ENCODE measurements around the gene FOXP1. TPM values are rescaled to one million over a fixed set of nuclear protein-coding genes. Genes with fewer than 3 reads are reported as not detected.

FOXP1 gene
- total RNA-seq, 1 donor from 2014 or later: 128 TPM

DNA sequence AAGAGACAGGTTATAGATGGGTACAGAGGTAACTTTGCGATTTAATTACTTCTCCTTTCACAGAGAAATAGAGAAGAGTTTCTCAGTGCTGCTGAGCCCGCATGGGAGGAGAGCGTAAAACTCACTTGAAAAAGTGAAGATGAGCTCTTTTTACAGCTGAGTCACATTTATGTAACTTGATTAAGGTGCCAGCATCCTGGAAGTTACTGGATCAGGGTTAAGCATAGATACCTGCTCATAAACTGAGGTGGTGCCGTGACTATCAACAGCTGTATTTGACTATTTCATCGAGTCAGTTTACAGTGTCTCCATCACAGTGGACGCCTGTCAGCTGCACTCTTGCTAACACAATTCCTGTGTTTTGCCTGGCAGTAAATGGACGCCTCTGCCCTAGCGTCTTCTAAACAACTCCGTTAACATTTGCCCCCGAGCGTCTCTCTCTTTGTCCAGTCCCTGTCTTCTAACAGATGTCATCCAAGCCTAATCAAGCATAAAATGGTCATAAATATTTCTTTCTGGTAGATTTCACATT is 414.6 kb downstream of the FOXP1 start:
- Histone ChIP-seq H3K9me3 (no peaks in the 10 kb centered on the region), H3K4me1 (no peaks in the 10 kb centered on the region), H3K4me3 (no peak overlapping the region), H3K27ac (no peak overlapping the region), H3K36me3 (no peaks in the 10 kb centered on the region), H3K27me3 (no peaks in the 10 kb centered on the region)
- no peak for DNase-seq (ENCODE audit: extremely low spot score in 2 of 2)
- no peak for TF ChIP-seq POLR2AphosphoS5 (IDR thresholded peaks at IDR 0.05; ENCODE audit: insufficient read depth in 1 of 2, low read depth in 1 of 2)
- TF ChIP-seq, protein P1, sequence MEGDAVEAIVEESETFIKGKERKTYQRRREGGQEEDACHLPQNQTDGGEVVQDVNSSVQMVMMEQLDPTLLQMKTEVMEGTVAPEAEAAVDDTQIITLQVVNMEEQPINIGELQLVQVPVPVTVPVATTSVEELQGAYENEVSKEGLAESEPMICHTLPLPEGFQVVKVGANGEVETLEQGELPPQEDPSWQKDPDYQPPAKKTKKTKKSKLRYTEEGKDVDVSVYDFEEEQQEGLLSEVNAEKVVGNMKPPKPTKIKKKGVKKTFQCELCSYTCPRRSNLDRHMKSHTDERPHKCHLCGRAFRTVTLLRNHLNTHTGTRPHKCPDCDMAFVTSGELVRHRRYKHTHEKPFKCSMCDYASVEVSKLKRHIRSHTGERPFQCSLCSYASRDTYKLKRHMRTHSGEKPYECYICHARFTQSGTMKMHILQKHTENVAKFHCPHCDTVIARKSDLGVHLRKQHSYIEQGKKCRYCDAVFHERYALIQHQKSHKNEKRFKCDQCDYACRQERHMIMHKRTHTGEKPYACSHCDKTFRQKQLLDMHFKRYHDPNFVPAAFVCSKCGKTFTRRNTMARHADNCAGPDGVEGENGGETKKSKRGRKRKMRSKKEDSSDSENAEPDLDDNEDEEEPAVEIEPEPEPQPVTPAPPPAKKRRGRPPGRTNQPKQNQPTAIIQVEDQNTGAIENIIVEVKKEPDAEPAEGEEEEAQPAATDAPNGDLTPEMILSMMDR (IDR thresholded peaks at IDR 0.05): no peak
- TF ChIP-seq POLR2A (IDR thresholded peaks at IDR 0.05): no peak
- intact Hi-C loops (cut with DNase I): no loop called here

- H3K4me3 ChIP-seq: no peak overlapping the region
- no peak for DNase-seq (ENCODE audit: extremely low spot score in 2 of 2)
- H3K4me1 ChIP-seq: peaks cover 7% of the 10 kb centered on the region
- intact Hi-C loops (cut with DNase I): no loop called here
- H3K27me3 ChIP-seq: no peaks in the 10 kb centered on the region
- TF ChIP-seq POLR2A (IDR thresholded peaks at IDR 0.05) (no peak), POLR2AphosphoS5 (IDR thresholded peaks at IDR 0.05; ENCODE audit: insufficient read depth in 1 of 2, low read depth in 1 of 2) (no peak)
- TF ChIP-seq, protein P1 (IDR thresholded peaks at IDR 0.05): no peak
- no peak overlapping the region for H3K27ac ChIP-seq
- no peaks in the 10 kb centered on the region for H3K36me3 ChIP-seq
- no peaks in the 10 kb centered on the region for H3K9me3 ChIP-seq
Observed at GRCh38 chr3:71168121-71168721, 415.3 kb downstream of the FOXP1 start.

GRCh38 chr3:71166339-71167240 is 416.9 kb downstream of the FOXP1 start:
- Histone ChIP-seq H3K4me3 (no peak overlapping the region), H3K4me1 (peaks cover 9% of the 10 kb centered on the region), H3K27ac (no peak overlapping the region), H3K36me3 (no peaks in the 10 kb centered on the region), H3K27me3 (no peaks in the 10 kb centered on the region), H3K9me3 (no peaks in the 10 kb centered on the region)
- TF ChIP-seq, protein P1 (IDR thresholded peaks at IDR 0.05): no peak
- TF ChIP-seq POLR2AphosphoS5 (IDR thresholded peaks at IDR 0.05; ENCODE audit: insufficient read depth in 1 of 2, low read depth in 1 of 2) (no peak), POLR2A (IDR thresholded peaks at IDR 0.05) (no peak)
- DNase-seq (ENCODE audit: extremely low spot score in 2 of 2): no peak
- intact Hi-C loops (cut with DNase I): no loop called here

DNA sequence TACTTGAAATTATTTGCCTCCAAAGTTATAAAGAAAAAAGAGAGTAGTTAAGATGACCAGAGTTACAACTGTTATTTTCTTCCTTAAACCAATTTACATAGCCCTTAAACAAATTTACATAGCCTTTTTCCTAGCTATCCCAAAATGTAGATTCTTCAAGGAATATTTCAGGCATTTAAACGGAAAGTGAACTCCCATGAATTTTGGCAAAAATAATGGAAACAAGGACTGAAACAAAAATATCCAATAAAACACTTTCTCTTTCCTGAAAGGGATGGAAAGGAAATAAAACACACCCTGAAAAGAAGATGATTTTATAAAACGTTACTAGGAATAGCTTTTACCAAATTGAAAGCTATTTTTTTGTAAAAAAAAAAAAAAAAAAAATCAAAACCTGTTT is 418.6 kb downstream of the FOXP1 start:
- intact Hi-C loops (cut with DNase I): no loop called here
- no peak for DNase-seq (ENCODE audit: extremely low spot score in 2 of 2)
- H3K27ac ChIP-seq: no peak overlapping the region
- H3K27me3 ChIP-seq: no peaks in the 10 kb centered on the region
- no peaks in the 10 kb centered on the region for H3K9me3 ChIP-seq
- H3K4me3 ChIP-seq: no peak overlapping the region
- no peaks in the 10 kb centered on the region for H3K36me3 ChIP-seq
- TF ChIP-seq POLR2AphosphoS5 (IDR thresholded peaks at IDR 0.05; ENCODE audit: insufficient read depth in 1 of 2, low read depth in 1 of 2): no peak
- no peak for TF ChIP-seq POLR2A (IDR thresholded peaks at IDR 0.05)
- TF ChIP-seq, protein P1 (IDR thresholded peaks at IDR 0.05): no peak
- H3K4me1 ChIP-seq: peaks cover 9% of the 10 kb centered on the region
